HG03103 (cell line): ENCODE data around the gene MPC1.
"Not testable (repeated sequence)": the region's sequence is repeated elsewhere in the genome, so short reads cannot be mapped to it uniquely, and the experiment has no call there.

ENCODE experiments used
- ATAC-seq: cut with Tn5 transposase; IDR thresholded peaks from one replicate; pipeline ENCODE4 v1.9.1; 2021; ENCODE audit warnings: low read depth; ENCODE audit not compliant: unreplicated experiment

Gene MPC1

DNA sequence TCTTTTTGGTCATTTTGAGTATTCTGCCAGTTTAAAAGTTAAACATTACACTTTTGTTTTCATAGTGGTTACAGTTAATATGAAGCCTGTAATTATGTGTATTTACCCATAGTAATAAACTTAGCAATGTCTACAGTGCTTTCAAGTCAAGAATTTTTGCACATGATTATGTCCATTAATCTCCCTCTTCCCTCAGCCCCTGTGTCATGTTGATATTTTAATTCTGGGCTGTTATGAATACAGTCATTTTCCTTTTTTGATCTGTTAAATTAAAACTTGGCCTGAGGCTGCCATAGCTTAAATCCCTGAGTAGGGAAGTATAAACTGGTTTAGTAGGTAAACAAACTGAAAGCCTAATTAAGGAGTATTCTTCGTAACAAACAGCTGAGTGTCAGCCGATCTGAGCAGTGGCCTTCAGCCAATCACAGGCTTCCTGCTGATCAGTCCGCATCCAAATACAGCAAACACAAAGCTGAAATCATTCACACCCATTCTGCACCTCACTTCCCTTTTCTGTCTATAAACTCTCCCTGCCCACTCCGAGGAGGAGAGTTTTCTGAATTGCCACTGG lies 30.9 kb downstream of the MPC1 start:
- peak; percentile 97 for ATAC-seq

- ATAC-seq = no peak
Observed at GRCh38 chr6:166348305-166348949, 34.3 kb downstream of the MPC1 start.

GRCh38 chr6:166346965-166347364 lies 35.8 kb downstream of the MPC1 start:
- ATAC-seq = no peak

DNA sequence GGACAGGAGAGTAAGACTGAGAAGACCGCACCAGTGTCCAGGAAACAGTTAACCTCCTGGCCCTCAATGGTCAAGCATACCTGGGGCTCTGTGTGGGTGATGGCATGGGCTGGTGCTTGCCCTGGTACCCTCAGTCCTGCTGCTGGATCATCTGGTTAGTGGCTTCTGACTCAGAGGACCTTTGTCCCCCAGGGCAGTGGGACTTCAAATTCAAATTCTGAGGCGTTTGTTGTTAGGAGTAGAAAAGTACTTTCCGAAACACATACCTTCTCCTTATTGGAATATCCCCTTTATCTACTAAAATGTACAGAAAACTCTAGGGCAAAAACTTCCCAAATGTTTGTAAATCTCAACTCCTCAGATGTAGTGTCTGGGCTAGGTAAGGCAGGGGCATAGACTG lies 36.3 kb downstream of the MPC1 start:
- ATAC-seq = no peak

- ATAC-seq = not testable (repeated sequence)
Observed at GRCh38 chr6:166345672-166346071, 37.1 kb downstream of the MPC1 start.

DNA sequence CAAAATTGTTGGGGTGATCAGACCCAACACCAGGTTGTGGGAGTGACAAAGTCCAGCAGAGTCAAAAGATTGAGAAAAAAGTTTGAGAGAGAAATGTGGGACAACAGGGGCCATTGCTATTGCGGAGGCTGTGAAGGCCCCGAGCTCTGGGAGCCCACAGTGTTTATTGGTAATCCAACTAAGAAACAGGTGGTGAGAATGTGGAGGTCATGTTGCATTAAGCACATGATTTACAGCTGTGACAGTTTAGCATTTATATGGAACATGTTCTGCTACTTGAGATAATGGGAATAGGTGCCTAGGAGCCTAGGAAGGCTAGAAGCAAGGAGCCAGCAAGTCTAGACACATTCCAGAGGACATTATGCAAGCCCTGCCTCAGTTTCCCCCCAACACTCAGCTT lies 37.8 kb downstream of the MPC1 start:
- ATAC-seq = not testable (repeated sequence)

- ATAC-seq = no peak
Observed at GRCh38 chr6:166344240-166344639, 38.5 kb downstream of the MPC1 start.

- ATAC-seq = peak; percentile 27
Observed at GRCh38 chr6:166343150-166343487, 39.6 kb downstream of the MPC1 start.

DNA sequence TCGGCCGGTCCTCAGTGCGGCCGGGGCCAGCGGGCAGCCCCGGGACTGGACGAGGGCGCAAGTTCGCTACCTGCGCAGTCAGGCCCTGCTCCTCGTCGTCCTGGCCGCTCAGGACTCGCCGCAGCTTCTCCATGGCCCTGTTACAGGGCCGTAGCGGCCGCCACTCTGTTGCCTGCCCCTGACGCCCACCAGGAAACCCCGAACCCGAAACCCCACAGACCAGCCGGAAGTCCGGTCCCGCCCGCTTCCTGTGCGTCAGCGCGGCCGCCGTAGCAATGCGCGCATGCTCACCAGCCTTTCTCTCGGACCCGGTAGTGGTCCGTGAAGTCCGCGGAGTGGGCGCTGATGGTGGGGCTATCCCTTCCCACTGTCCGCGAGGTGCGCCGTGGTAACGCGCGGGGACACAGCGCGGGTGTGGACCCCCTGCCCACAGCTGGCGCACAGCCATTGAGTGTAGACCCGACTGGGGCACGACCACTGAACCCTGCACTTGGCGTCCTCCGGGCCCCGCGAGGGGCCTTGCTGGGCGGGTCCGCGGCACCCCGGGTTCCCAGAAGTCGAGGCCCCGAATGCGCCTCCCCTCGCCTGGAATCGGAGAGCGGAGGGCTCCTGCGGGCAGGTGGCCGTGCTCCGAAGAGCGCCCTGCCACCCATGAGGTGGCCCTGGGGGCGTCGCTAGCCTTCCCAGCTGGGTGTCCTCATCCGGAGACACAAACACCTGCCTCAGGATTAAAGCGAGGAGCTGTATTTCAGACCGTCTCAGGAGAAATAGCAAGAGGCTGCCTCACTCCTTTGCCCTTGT lies 40.2 kb downstream of the MPC1 start, which contains the start of gene SFT2D1:
Gene SFT2D1, minus strand, starts transcription at position 197 of the 801 bp plus-strand sequence. Its CDS starts 64 bp downstream, at position 133.
- peak; percentile 88 for ATAC-seq

- ATAC-seq = no peak
Observed at GRCh38 chr6:166341977-166342348, 40.8 kb downstream of the MPC1 start.

- ATAC-seq = no peak
Observed at GRCh38 chr6:166341464-166341863, 41.3 kb downstream of the MPC1 start.

DNA sequence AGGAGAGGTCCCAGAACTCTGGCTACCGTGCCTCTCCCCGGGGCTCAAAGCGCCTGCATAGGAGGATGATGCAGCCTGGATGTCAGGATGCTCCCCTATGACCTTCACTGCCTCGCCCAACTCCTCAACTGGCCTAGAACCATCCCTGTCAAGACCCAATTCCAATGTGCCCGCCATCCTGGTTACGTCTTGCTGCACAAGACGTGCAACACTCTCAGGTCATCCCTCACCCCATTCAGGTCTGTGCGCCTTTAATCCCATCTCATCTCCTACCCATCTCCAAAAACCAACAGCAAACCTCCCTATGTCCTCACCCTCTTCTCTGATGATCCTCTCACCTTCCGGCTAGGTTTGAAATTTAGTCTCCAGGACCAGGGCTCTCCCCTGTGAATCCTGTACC lies 43.9 kb downstream of the MPC1 start:
- no peak for ATAC-seq

- no peak for ATAC-seq
Observed at GRCh38 chr6:166336847-166337246, 45.9 kb downstream of the MPC1 start.

GRCh38 chr6:166335378-166336302 lies 47.1 kb downstream of the MPC1 start:
- no peak for ATAC-seq

DNA sequence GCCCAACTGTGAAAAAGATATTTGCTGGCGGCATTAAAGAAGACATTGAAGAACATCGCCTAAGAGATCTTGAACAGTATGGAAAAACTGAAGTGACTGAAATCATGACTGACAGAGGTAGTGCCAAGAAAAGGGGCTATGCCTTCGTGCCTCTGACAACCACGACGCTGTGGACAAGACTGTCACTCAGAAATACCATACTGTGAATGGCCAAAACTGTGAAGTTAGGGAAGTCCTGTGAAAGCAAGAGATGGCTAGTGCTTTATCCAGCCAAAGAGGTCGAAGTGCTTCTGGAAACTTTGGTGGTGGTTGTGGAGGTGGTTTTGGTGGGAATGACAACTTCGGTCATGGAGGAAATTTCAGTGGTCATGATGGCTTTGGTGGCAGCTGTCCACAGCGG lies 47.9 kb downstream of the MPC1 start:
- ATAC-seq = no peak

DNA sequence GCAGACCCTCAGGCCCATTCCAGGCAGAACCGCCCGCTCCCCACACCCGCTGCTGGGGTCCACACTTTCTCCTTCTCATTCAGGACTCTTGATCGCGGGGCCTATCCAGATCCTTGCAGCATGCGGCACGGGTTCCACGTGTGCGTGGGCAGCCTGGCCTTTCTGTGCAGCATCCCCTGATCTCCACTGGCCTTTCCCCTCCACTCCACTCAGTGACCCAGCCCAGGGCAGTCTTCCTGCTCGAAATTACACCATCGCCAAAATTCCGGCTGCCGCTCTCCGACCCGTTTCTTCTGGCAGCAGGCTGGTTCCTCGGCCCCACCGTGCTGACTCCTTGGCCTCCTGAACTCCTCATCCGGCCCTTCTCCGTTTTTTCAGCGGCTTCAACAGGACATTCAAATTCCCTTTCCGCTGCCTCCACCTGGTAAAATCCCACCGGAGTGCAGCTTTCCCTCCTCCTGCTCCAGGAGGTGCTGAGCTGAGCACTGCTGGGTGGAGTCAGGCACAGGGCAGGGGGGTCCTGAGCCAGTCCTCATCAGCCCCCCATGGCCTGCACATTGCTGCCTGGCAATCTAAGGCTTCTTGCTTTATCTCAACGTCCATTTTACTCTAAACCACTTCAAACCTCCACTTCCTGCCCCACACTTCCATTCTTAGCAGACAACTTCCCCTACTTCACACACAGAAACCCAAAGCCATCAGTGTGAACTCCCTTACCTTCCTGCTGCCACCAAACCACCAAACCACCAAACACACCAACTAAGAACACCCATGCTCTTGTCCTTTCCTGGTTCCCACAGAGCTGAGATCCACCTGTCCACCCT lies 49.4 kb downstream of the MPC1 start:
- ATAC-seq = peak; percentile 68

GRCh38 chr6:166331503-166332415 lies 51.0 kb downstream of the MPC1 start:
- ATAC-seq = no peak

GRCh38 chr6:166330612-166331011 lies 52.1 kb downstream of the MPC1 start:
- ATAC-seq = no peak
